Thyroid gland (tissue), 4 donors: Measurements from ENCODE around the gene ABHD4.

Experiments
- CTCF ChIP-seq, 6 experiments: fragments of 200-600 bp in 3 of 6; fragments of 450-650 bp in 3 of 6; sonication (generic) in 3 of 6; IDR thresholded peaks; one replicate each; pipeline ENCODE4 v1.5.1; 2016 to 2019; ENCODE audit warnings: antibody characterized with exemption in 6 of 6, mild to moderate bottlenecking in 2 of 6, inconsistent platforms in 1 of 6, moderate library complexity in 1 of 6
- POLR2A ChIP-seq, 2 donors: fragments of 450-650 bp; IDR thresholded peaks; one replicate each; pipeline ENCODE4 v1.6.1; 2017; ENCODE audit warnings: antibody characterized with exemption in 2 of 2, mild to moderate bottlenecking in 2 of 2, moderate library complexity in 1 of 2

GRCh38 chr14:22587247-22587646, 10.9 kb upstream of the ABHD4 start:
- no peak for TF ChIP-seq CTCF (IDR thresholded peaks at IDR 0.05)
- TF ChIP-seq POLR2A (IDR thresholded peaks at IDR 0.05): no peak
